ENCODE measurements around the gene SCP2.

SCP2 gene

DNA sequence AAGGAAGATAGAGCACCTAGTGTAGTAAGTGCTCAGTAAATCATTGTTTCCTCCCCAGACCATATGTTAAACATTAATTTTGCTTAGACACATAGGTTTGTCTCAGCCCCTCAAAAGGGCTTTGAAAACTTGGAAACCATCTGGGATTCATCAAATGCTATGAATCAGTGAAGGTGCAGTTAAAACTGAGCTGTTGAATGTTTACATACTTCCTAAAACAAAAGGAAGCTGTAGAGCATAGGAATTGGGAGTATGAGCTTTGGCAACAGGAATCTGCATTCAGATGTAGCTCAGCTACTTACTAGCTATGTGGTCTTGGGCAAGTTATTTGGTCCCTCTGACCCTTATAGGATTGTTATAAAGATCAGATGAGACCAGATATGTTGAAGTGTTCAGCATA, 116.2 kb downstream of the SCP2 start:
- no peak for DNase-seq

DNA sequence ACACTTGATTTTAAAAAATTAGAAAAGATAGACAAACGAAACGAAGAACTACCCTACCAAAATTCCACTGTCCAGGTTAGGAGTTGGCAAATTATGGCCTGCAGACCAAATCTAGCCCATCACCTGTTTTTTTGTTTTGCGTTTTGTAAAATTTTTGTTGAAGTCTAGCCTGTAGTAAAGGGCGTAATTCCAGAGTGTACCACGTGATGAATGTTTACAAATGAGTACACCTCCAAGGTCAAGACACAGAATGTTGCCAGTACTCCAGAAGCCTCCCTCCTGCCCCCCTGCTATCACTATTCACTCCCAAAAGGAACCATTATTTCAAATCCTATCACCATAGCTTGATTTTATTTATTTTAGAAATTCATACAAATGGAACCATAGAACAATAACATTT, 117.8 kb downstream of the SCP2 start:
- DNase-seq: no peak

DNA sequence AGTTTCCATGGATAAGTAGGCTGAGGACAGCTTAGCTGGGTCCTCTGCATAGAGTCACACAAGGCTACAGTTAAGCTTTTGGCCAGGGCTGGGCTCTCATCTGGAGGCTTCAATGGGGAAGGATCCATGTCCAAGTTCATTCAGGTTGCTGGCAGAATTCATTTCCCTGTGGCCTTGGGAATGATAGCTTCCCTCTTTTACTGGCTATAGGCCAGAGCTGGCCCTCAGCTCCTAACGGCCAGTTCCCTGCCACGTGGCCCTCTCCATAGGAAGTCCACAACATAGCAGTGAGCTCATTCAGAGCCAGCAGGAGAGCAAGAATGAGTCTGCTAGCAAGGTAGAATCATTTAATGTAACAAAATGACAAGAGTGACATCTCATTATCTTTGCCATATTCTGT, 119.9 kb downstream of the SCP2 start:
- peak; percentile 34 for DNase-seq

DNA sequence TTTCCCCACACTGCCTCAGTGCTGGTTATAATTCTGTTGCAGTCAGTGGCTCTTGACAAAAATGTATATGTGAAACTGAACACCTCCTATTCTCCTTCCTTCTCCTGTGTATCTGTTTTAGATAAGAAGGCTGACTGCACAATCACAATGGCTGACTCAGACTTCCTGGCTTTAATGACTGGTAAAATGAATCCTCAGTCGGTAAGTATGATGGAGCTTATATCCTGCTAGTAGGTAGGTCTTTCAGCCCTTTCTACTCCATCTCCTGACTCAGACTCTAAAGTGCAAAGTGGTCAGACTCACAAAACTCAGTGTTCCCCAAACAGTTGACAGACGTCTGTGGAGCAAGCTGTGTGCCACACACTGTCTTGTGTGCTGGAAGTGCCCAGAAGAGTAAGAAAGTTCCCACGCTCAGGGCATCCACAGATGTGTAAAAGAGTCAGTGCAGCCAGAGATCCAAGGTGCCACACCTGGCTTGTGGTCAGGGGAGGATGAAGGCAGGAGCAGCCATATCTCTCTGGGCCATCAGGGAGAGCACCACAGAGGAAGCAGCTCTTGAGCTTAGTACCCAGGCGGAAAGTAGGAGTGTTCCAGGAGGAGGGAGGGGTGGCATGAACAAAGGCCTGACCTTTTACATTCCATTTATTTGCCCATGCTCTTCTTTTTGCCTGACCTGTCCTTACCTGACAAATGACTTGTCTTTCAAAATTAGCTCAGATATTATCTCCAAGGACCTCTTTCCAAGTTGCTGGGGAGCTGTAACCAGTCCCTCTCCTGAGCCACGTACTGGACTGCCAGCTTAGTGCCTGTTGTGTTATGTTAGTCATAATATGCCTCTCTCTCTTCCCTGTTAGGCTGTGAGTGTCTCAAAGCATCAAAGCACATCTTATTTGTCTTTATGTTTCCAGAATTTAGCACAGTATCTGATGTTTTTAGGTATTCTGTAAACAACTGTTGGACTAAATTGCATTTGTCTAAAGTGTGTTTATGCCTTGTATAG, 121.0 kb downstream of the SCP2 start:
- no peak for DNase-seq

DNA sequence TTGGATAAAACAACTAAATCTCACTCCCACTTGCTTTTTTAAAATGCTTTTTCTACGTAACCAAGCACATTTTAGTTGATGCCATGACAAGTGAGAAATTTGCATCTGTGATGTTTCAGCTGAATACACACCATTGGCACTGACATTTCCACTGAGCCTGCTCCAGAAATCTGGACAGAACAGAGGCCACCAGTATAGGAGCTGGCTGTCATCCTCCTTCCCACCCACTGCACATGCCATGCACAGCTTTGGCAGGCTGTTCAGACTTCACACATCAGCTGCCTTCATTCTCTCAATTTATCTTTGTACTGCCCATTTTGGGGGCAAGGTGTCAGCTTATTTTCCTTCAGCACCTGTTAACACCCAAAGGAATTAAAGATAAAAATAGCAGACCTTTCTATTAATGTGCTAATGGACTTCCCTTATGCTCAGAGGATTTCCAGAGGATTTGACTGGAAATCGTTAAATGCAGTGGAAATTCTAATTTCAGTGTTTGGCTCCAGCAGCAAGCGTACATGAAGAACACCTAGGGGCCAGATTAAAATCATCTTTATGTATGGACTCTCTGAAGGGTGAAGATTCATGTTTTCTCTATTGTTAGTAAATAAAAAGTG, 122.0 kb downstream of the SCP2 start:
- DNase-seq: peak; percentile 42

DNA sequence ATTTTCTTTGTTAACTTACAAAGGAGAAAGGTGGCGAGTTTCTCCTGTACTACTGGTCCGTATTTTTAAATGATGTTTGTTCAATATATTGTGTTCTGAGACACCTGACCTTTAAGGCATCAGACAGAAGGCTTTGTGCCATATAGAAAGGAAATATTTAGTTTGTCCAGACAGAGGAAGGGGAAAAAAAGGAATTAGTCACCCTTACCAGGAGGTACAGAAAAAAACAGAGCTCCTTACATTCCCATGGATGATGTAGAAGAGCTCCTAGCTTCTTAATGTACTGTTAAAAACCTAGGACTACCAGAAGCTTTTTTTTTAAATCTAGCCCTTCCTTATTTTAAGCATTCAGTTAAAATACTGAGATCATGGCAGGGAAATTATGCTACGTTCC, 122.5 kb downstream of the SCP2 start:
- no peak for DNase-seq

DNA sequence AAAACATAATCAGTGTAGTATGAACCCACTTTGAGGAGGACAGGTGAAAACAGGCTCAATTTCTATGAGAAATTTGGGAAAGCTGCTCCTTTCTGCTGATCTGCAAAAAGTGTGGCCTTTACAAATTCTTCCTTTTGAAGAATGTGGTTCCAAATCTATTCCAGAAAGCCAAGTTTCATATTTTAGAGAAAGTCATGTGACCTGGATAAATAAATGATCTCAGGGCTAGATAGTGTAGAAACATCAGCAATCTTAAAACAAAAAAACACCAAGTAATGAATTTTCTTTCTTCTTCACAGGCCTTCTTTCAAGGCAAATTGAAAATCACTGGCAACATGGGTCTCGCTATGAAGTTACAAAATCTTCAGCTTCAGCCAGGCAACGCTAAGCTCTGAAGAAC, 123.2 kb downstream of the SCP2 start:
- DNase-seq: no peak

DNA sequence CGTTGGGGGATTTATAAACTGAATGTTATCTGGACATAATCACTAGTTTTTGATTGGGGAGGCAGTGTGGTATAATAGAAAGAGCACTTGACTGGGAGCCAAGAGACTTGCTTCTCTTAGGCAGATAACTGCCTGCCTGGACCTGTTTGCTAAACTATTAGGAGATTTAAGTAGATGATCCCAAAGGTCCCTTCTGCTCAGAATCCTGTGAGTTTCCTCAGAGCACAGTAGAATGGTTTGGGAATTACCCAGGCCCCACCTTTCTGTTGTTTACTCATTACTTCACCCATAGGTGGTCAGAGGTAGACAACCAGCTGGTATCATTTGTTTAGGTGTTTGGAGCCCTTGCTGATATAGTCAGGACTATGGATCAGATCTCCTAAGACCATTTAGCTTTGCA, 124.6 kb downstream of the SCP2 start:
- no peak for DNase-seq

DNA sequence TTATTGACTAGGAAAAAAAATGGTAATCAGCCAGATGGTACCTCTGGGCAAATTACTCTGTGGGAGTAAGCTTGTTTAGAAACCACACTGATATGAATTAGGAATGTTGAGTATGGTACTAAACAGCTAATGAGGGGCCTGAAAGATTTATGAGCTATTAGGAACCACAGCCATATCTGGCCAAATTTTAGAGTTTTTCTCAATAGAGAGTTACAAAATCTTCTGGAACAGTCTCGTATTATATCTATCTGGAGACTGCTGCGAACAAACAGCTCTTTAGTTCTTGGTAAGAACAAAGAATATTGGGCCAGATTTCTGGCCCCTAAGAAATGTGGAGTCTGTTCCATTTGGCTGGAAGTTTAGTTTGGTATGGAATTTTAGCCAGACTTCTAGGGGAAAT, 130.1 kb downstream of the SCP2 start:
- DNase-seq: no peak

DNA sequence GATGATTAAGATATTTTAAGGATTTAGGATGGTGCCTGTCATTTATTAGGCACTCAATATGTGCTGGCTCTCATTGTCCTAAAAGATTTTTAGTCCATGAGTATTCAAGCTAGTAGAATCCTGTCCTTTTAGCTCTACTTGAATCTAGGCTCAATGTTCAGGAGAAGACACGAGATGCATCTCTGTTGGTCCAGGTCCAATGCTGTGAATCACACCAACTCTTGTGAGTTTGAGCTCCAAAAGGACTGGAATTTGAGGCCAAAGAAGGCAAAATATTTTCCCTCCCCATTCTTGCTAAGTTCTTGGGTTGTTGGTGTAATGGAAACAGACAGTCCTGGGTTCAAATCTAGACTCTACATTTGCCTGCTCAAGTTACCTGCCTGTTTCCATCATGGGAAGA, 133.5 kb downstream of the SCP2 start:
- DNase-seq: no peak

DNA sequence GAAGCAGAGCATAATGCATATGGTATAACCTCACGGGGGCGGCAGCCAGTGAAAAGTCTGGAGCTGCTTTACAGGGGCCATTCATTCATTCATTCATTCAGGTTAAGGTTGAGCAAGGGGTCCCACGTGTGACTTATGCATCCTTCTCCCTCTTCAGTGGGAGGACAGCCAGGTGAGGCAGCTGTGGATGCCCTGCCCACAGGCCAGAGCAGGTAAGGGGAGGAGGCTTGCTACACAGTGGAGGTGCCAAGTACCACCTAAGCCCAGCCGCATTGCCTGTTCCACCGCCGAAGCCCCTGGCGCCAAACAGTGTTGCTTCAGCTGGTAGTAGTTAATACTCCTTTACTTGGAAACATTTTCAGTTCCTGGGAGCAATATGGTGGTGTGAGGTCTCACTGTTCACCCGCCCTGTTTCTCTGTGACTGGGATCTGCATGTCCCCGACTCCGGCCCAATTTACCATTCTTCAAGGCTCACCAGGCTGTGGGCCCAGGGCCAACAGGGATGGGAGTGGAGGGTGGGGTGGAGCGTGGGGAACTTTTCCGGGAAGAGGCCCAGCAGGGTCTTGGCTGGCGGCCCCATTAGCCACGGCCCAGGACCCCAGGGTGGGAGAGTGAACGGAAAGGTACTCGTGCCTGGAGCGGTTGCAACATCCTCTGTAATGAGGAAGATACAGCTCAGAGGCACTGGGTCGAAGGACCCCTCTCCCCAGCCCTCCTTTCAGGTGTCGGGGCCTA, 134.2 kb downstream of the SCP2 start:
- peak; percentile 74 for DNase-seq

DNA sequence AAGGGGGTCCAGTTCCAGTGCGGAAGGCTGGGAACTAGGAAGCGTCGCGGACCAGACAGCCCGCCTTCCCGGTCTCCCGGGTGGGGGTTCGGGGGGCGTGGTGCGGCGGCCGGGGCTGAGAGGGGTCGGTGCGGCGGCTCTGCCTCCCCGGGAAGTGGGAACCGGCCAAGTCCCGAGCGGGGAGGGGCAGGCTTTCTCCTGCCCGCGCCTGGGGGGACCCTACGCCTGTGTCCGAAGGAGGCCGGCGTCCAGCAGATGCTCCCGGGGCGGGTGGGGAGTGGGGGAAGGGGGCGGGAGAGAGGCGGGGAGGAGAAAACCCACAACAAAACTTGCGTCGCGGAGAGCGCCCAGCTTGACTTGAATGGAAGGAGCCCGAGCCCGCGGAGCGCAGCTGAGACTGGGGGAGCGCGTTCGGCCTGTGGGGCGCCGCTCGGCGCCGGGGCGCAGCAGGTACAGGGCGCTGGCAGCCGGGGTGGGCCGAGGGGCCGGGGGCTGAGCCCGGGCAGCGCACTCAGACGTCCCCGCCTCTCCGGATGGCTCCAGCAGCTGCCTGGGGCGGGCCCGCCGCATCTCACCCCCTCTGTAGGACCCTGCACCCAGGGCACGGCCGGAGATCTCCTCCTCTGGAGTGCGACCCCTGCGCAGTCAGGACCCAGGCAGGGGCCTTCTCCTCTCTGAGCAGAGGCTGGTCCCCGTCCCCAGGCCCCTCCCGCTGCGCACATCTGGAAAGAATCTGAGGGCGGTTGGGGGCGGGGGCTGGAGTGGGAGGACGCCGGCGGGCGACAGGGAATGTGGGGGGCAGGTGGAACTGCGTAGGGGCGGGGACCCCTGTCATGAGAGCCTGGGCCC, 135.0 kb downstream of the SCP2 start, which contains the start of gene PODN:
Gene PODN (plus strand): TSS at position 355 of the 849 bp plus-strand sequence. CDS start 7,643 bp downstream, outside the sequence.
- peak; percentile 68 for DNase-seq

DNA sequence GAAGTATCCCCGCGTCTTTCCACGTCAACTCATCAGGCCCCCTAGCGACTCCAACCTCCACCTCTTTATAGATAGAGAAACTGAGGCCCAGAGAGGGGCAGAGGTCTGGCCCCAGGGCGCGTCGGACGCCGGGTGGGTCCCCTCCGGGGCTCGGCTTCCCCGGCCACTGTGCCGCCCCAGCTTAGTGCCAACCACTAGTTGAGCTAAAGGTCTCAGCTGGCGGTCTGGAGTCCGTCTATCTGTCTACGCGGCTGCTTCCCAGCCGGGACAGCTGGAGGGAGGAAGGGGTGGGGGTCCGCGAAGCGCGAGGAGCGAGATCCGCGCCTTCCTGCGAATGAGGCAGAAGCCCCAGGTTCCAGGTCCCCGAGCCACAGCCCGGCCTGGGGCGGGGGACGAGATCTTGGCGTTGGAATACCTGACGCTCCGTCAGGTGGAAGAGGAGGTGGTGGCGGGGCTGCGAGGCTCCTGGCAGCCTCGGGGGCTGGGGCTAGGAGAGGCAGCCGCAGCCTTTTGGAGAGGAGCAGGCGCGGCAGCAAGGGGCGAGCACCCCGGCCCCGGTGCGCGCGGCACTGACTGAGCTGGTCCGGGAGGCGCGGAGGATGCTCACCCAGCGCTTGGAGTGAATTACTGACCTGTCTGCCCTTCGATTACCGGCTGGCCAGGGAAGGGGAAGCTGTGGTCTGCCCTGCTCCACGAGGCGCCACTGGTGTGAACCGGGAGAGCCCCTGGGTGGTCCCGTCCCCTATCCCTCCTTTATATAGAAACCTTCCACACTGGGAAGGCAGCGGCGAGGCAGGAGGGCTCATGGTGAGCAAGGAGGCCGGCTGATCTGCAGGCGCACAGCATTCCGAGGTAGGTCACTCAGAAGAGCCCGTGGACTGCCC, 135.9 kb downstream of the SCP2 start:
- peak; percentile 41 for DNase-seq

DNA sequence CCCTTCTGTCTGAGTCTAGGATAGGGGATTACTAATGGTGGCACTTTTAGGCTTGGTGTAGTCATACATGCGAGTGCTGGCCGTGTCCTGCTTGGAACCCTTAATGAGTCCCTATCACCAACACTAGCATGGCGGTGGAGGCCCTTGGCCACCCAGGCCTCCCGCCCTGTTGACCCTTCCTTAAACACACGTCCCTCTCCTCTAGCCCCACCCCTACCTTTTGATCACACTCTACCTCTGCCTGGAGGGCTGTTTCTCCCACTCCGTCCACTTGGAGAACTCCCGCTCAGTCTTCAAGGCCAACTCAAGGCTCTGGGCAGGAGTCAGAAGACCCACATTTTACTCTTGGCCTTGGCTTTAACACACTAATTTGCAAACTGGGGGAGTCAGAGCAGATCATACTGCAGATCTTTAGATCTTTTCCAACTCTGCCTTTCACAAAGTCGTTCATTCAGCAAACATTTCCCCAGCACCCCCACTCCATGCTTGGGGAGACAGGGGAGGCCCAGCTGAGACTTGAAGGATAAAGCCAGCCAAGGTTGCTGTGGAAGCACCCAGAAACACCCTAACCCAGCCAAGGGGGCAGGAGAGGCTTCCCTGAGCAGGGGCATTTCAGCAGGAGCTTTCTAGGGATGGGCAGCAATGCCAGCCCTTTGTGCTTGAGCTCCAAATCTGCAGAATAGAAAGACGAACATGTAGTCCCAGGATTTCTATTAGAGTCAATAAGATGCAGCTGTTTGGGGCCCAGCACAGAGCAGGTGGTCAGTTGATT, 136.9 kb downstream of the SCP2 start:
- no peak for DNase-seq

DNA sequence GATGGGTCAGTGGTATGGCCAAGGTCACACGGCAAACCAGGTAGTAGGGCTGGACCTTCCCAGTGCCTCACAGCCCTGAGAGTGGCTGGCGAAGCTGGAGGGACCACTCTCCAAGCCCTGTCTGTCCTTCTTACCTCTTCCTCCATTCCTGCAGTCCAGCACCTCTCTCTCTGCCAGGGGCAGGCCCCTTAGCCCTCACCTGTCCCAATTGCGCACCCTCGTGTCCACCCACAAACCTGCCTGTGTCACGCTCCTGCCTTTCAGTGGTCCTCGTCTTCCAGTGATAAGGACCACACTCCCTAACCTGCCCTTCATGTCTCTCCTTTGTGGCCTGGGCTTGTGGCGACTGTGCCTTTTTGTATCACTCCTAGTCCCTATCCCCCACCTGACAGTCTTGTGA, 138.3 kb downstream of the SCP2 start:
- no peak for DNase-seq

DNA sequence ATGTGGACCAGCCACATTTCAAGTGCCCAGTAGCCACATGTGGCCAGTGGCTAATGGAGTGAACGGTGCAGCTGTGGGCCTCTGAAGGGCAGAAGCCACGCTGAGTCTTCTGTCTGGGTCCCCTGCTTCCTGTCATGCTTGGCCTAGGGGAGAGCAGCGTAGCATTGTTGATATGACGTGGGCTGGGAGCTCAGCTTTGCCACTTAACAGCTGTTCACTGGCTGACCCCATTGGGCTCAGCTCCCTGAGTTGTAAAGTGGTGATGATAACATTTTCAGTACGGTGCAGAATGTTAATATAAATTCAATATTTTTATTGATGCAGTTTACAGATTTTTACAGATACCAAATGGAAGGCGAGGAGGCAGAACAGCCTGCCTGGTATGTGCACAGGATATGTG, 139.4 kb downstream of the SCP2 start:
- DNase-seq: no peak

DNA sequence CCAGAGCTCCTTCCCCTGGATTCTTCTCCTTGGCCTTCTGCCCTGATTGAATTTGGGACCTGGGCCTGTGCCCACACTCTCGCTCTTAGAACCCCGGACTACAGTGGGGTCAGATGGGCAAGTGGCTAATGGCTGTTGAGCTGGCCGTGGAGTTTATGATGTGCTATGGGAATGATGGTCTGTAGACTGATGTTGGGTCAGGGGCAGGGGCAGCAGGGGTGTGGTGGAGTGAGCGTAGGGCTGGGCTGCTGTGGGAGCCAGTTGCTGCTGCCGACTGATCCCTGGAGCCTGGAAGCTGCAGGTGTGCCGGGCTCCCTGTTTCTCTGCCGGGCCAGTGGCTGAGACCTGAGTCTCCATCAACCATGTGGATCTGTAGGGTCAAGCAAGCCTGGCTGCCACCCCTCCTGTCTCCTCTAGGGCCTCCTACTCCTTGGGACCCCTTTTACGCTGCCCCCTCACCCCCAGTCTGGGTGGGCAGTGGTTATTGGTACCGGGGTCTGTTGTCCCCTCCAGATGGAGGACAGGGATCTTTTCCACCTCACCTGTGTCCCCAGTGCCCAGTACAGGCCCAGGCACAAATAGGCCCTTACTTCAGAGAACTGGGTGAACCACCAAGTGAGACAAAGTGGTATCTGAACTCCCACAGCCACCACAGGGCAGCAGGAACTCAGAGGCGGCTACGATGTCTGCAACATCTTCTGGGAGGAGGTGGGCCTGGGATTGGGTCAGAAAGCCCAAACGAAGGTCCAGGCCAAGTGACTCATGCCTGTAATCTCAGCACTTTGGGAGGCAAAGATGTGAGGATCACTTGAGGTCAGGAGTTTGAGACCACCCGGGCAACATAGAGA, 140.0 kb downstream of the SCP2 start:
- DNase-seq: no peak

DNA sequence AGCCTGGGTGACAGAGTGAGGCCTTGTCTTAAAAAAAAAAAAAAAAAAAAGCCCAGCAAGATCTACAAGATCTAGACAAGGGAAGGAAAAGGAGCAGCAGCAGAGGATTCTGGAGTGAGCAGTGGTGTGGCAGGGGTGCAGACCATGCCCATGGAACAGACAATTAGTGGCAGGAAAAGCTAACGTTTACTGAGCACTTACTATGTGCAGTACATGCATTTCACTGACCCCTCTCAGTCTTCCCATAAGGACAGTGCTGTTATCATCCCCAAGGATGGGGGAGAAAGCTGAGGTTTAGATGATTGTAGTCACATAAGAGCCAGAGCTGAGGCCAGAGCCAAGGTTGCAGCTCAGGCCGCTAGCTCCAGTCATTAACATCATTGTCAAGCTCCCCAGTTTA, 140.8 kb downstream of the SCP2 start:
- no peak for DNase-seq

DNA sequence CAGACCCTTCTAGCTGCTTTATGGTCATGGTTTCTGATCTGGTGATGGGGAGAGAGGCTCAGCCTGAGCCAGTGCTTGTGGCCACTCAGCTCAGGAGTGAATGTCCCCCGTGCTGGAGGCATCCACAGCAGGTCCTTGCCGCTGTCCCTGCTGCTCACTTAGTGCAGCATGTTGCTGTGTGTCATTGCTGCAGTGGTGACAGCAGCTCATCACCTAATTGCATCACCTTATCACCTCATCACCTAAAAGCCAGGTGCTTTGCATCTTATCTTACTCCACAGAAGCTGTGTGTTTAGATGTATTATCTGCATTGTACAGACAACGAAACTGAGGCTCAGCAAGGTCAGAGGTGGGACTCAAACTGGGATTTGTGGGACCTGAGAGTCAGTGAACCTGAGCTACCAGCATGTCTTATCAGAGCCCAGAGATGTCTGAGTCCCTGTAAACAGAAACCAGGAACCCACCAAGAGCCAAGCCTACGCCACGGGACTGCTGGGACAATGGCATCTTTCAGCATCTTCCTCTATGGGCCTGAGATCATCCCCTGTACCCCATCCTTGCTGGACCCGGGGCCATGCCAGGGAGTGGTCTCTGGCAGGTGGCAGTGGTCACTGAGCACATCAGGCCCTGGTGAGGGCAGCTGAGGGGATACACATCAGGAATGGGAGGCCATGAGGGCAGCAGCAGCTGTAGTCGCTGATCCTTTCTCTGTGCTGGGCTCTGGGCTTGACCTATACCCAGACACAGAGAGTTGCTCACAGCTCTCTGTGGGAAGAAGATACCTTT, 141.4 kb downstream of the SCP2 start:
- peak; percentile 23 for DNase-seq
